ENCODE measurements around the gene RABGAP1L.
"Not testable (repeated sequence)": the region's sequence is repeated elsewhere in the genome, so short reads cannot be mapped to it uniquely, and the experiment has no call there.

RABGAP1L gene

GRCh38 chr1:174572771-174573170 is 413.5 kb downstream of the RABGAP1L start:
- no peak overlapping the region for H3K27ac ChIP-seq (ENCODE audit: low read depth, low read length)
- 0 out of 2 replicates have a peak, but pooled peaks cover 5% of the 10 kb centered on the region for H3K4me1 ChIP-seq (ENCODE audit: control insufficient read depth, insufficient read depth, low read length)
- H3K9ac ChIP-seq (ENCODE audit: low read length), result no peak overlapping the region
- H3K36me3 ChIP-seq (ENCODE audit: control insufficient read depth, insufficient read depth, low read length), result no peaks in the 10 kb centered on the region
- H3K4me3 ChIP-seq (ENCODE audit: low read depth, low read length), result no peak overlapping the region
- H3K9me3 ChIP-seq (ENCODE audit: control insufficient read depth, insufficient read depth, low read depth, low read length), result peaks cover 22% of the 10 kb centered on the region
- no peaks in the 10 kb centered on the region for H3K27me3 ChIP-seq (ENCODE audit: control insufficient read depth, insufficient read depth, low read length)

- H3K4me3 ChIP-seq (ENCODE audit: low read depth, low read length); H3K9ac ChIP-seq (ENCODE audit: low read length); H3K4me1 ChIP-seq (ENCODE audit: control insufficient read depth, insufficient read depth, low read length); H3K27ac ChIP-seq (ENCODE audit: low read depth, low read length); H3K27me3 ChIP-seq (ENCODE audit: control insufficient read depth, insufficient read depth, low read length); H3K36me3 ChIP-seq (ENCODE audit: control insufficient read depth, insufficient read depth, low read length): not testable (repeated sequence)
- H3K9me3 ChIP-seq (ENCODE audit: control insufficient read depth, insufficient read depth, low read depth, low read length), result peaks cover 33% of the 10 kb centered on the region
Measured at GRCh38 chr1:174576120-174576519, 416.8 kb downstream of the RABGAP1L start.

- H3K27ac ChIP-seq (ENCODE audit: low read depth, low read length), result no peak overlapping the region
- no peaks in the 10 kb centered on the region for H3K36me3 ChIP-seq (ENCODE audit: control insufficient read depth, insufficient read depth, low read length)
- H3K9me3 ChIP-seq (ENCODE audit: control insufficient read depth, insufficient read depth, low read depth, low read length), result peaks cover 34% of the 10 kb centered on the region
- H3K27me3 ChIP-seq (ENCODE audit: control insufficient read depth, insufficient read depth, low read length), result no peaks in the 10 kb centered on the region
- no peak overlapping the region for H3K4me3 ChIP-seq (ENCODE audit: low read depth, low read length)
- no peak overlapping the region for H3K9ac ChIP-seq (ENCODE audit: low read length)
- no peaks in the 10 kb centered on the region for H3K4me1 ChIP-seq (ENCODE audit: control insufficient read depth, insufficient read depth, low read length)
Measured at GRCh38 chr1:174577681-174578080, 418.4 kb downstream of the RABGAP1L start.

GRCh38 chr1:174580801-174581200 is 421.5 kb downstream of the RABGAP1L start:
- Histone ChIP-seq H3K36me3 (ENCODE audit: control insufficient read depth, insufficient read depth, low read length) (no peaks in the 10 kb centered on the region), H3K27me3 (ENCODE audit: control insufficient read depth, insufficient read depth, low read length) (no peaks in the 10 kb centered on the region), H3K27ac (ENCODE audit: low read depth, low read length) (no peak overlapping the region), H3K4me1 (ENCODE audit: control insufficient read depth, insufficient read depth, low read length) (no peaks in the 10 kb centered on the region), H3K9me3 (ENCODE audit: control insufficient read depth, insufficient read depth, low read depth, low read length) (peaks cover 25% of the 10 kb centered on the region), H3K9ac (ENCODE audit: low read length) (no peak overlapping the region), H3K4me3 (ENCODE audit: low read depth, low read length) (no peak overlapping the region)

- H3K27me3 ChIP-seq (ENCODE audit: control insufficient read depth, insufficient read depth, low read length), result no peaks in the 10 kb centered on the region
- no peak overlapping the region for H3K9ac ChIP-seq (ENCODE audit: low read length)
- peaks cover 13% of the 10 kb centered on the region; the same call in 1 of the 2 replicates for H3K9me3 ChIP-seq (ENCODE audit: control insufficient read depth, insufficient read depth, low read depth, low read length)
- H3K4me1 ChIP-seq (ENCODE audit: control insufficient read depth, insufficient read depth, low read length), result no peaks in the 10 kb centered on the region
- H3K36me3 ChIP-seq (ENCODE audit: control insufficient read depth, insufficient read depth, low read length), result no peaks in the 10 kb centered on the region
- H3K4me3 ChIP-seq (ENCODE audit: low read depth, low read length), result no peak overlapping the region
- H3K27ac ChIP-seq (ENCODE audit: low read depth, low read length), result no peak overlapping the region
Measured at GRCh38 chr1:174583316-174583715, 424.0 kb downstream of the RABGAP1L start.

- no peak overlapping the region for H3K27ac ChIP-seq (ENCODE audit: low read depth, low read length)
Measured at GRCh38 chr1:174584071-174584470, 424.8 kb downstream of the RABGAP1L start.

DNA sequence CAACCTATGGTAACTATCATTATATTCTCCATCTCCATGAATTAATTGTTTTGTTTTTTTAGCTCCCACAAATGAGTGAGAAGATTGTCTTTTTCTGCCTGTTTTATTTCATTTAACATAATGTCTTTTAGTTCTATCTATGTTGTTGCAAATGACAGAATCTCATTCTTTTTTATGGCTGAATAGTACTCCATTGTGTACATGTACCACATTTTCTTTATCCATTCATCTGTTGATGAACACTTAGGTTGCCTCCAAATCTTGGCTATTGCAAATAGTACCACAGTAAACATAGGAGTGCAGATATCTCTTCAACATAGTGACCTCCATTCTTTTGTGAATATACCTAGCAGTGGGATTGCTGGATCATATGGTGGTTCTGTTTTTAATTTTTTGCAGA is 429.3 kb downstream of the RABGAP1L start:
- H3K36me3 ChIP-seq (ENCODE audit: control insufficient read depth, insufficient read depth, low read length); H3K9me3 ChIP-seq (ENCODE audit: control insufficient read depth, insufficient read depth, low read depth, low read length); H3K27me3 ChIP-seq (ENCODE audit: control insufficient read depth, insufficient read depth, low read length); H3K27ac ChIP-seq (ENCODE audit: low read depth, low read length); H3K4me3 ChIP-seq (ENCODE audit: low read depth, low read length); H3K4me1 ChIP-seq (ENCODE audit: control insufficient read depth, insufficient read depth, low read length); H3K9ac ChIP-seq (ENCODE audit: low read length): not testable (repeated sequence)

More at GRCh38 chr1:174584071-174584470, 424.8 kb downstream of the RABGAP1L start:
- Histone ChIP-seq H3K36me3 (ENCODE audit: control insufficient read depth, insufficient read depth, low read length) (no peaks in the 10 kb centered on the region), H3K27me3 (ENCODE audit: control insufficient read depth, insufficient read depth, low read length) (no peaks in the 10 kb centered on the region), H3K4me1 (ENCODE audit: control insufficient read depth, insufficient read depth, low read length) (no peaks in the 10 kb centered on the region), H3K9me3 (ENCODE audit: control insufficient read depth, insufficient read depth, low read depth, low read length) (peaks cover 12% of the 10 kb centered on the region), H3K9ac (ENCODE audit: low read length) (no peak overlapping the region), H3K4me3 (ENCODE audit: low read depth, low read length) (no peak overlapping the region)

GRCh38 chr1:174605198-174605597 is 445.9 kb downstream of the RABGAP1L start:
- no peaks in the 10 kb centered on the region for H3K27me3 ChIP-seq (ENCODE audit: control insufficient read depth, insufficient read depth, low read length)
- no peak overlapping the region for H3K9ac ChIP-seq (ENCODE audit: low read length)
- no peaks in the 10 kb centered on the region for H3K4me1 ChIP-seq (ENCODE audit: control insufficient read depth, insufficient read depth, low read length)
- no peak overlapping the region for H3K4me3 ChIP-seq (ENCODE audit: low read depth, low read length)
- H3K27ac ChIP-seq (ENCODE audit: low read depth, low read length), result no peak overlapping the region
- no peaks in the 10 kb centered on the region for H3K36me3 ChIP-seq (ENCODE audit: control insufficient read depth, insufficient read depth, low read length)
- no peaks in the 10 kb centered on the region for H3K9me3 ChIP-seq (ENCODE audit: control insufficient read depth, insufficient read depth, low read depth, low read length)

DNA sequence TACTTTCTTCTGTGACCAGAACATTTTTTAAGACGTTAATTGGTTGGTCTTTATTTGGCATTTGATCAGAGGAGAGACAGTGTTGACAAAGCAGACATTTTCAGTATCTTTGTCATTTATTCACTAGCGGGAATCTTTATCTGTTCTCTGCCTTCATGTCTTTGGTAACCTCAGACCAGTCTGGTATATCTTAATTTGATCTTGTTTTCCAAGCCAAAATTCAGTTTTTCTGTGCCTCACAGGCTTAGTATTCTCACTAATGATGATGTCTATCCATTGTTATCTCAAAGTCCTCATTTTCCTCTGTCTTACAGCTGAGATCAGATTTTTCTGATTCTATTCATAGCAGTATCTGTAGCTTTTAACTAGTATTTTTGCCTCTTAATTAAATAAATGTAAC is 447.2 kb downstream of the RABGAP1L start:
- H3K27me3 ChIP-seq (ENCODE audit: control insufficient read depth, insufficient read depth, low read length), result no peaks in the 10 kb centered on the region
- no peaks in the 10 kb centered on the region for H3K36me3 ChIP-seq (ENCODE audit: control insufficient read depth, insufficient read depth, low read length)
- no peak overlapping the region for H3K4me3 ChIP-seq (ENCODE audit: low read depth, low read length)
- no peak overlapping the region for H3K9ac ChIP-seq (ENCODE audit: low read length)
- H3K9me3 ChIP-seq (ENCODE audit: control insufficient read depth, insufficient read depth, low read depth, low read length), result no peaks in the 10 kb centered on the region
- H3K27ac ChIP-seq (ENCODE audit: low read depth, low read length), result no peak overlapping the region
- H3K4me1 ChIP-seq (ENCODE audit: control insufficient read depth, insufficient read depth, low read length), result no peaks in the 10 kb centered on the region

- H3K4me1 ChIP-seq (ENCODE audit: control insufficient read depth, insufficient read depth, low read length); H3K36me3 ChIP-seq (ENCODE audit: control insufficient read depth, insufficient read depth, low read length); H3K27ac ChIP-seq (ENCODE audit: low read depth, low read length); H3K27me3 ChIP-seq (ENCODE audit: control insufficient read depth, insufficient read depth, low read length); H3K9ac ChIP-seq (ENCODE audit: low read length); H3K4me3 ChIP-seq (ENCODE audit: low read depth, low read length): not testable (repeated sequence)
- peaks cover 23% of the 10 kb centered on the region; the same call in 1 of the 2 replicates for H3K9me3 ChIP-seq (ENCODE audit: control insufficient read depth, insufficient read depth, low read depth, low read length)
Measured at GRCh38 chr1:174617905-174618304, 458.6 kb downstream of the RABGAP1L start.

GRCh38 chr1:174623324-174624035 is 464.2 kb downstream of the RABGAP1L start:
- Histone ChIP-seq H3K4me1 (ENCODE audit: control insufficient read depth, insufficient read depth, low read length) (no peaks in the 10 kb centered on the region), H3K9ac (ENCODE audit: low read length) (no peak overlapping the region), H3K36me3 (ENCODE audit: control insufficient read depth, insufficient read depth, low read length) (no peaks in the 10 kb centered on the region), H3K27ac (ENCODE audit: low read depth, low read length) (no peak overlapping the region), H3K9me3 (ENCODE audit: control insufficient read depth, insufficient read depth, low read depth, low read length) (no peaks in the 10 kb centered on the region), H3K27me3 (ENCODE audit: control insufficient read depth, insufficient read depth, low read length) (no peaks in the 10 kb centered on the region), H3K4me3 (ENCODE audit: low read depth, low read length) (no peak overlapping the region)
